ENCODE results near the gene GRIA3. TPM values are rescaled to one million over a fixed set of nuclear protein-coding genes. Genes with fewer than 3 reads are reported as not detected.

The GRIA3 gene
- total and polyA plus RNA-seq, 10 donors: 0.10 to 0.61 (median 0.24) TPM; not detected in 2

- H3K27ac ChIP-seq: no peak overlapping the region
- no peaks in the 10 kb centered on the region for H3K9me3 ChIP-seq
- no peaks in the 10 kb centered on the region for H3K4me1 ChIP-seq
- H3K4me3 ChIP-seq: no peak overlapping the region
- intact Hi-C loops (cut with DNase I; ENCODE audit: low total_unique reads): no loop called here
- DNase-seq: no peak
- no peaks in the 10 kb centered on the region for H3K36me3 ChIP-seq
- no peak for TF ChIP-seq POLR2AphosphoS5 (IDR thresholded peaks at IDR 0.05)
- no peak for TF ChIP-seq POLR2A (IDR thresholded peaks at IDR 0.05)
- TF ChIP-seq CTCF (IDR thresholded peaks at IDR 0.05 in 8 of 11, conservative IDR thresholded peaks at IDR 0.05 in 3 of 11): no peak
- H3K27me3 ChIP-seq (replicated peaks in 1 of 7): no peaks in the 10 kb centered on the region
Measured at GRCh38 chrX:123313486-123313885, 129.4 kb downstream of the GRIA3 start.

GRCh38 chrX:123320622-123321021 lies 136.5 kb downstream of the GRIA3 start:
- intact Hi-C loops (cut with DNase I; ENCODE audit: low total_unique reads): no loop called here
- no peaks in the 10 kb centered on the region for H3K27me3 ChIP-seq (replicated peaks in 1 of 7)
- no peak for DNase-seq
- TF ChIP-seq POLR2A (IDR thresholded peaks at IDR 0.05): no peak
- no peak for TF ChIP-seq POLR2AphosphoS5 (IDR thresholded peaks at IDR 0.05)
- no peak for TF ChIP-seq CTCF (IDR thresholded peaks at IDR 0.05 in 8 of 11, conservative IDR thresholded peaks at IDR 0.05 in 3 of 11)
- WGBS, 5 donors: 77 to 95% (median 80%) methylated on average over 4 of the region's 4 CpGs
- H3K4me1 ChIP-seq: no peaks in the 10 kb centered on the region
- no peak overlapping the region for H3K27ac ChIP-seq
- H3K9me3 ChIP-seq: no peaks in the 10 kb centered on the region
- no peak overlapping the region for H3K4me3 ChIP-seq
- no peaks in the 10 kb centered on the region for H3K36me3 ChIP-seq

- intact Hi-C loops (cut with DNase I; ENCODE audit: low total_unique reads): no loop called here
- Histone ChIP-seq H3K36me3 (no peaks in the 10 kb centered on the region), H3K4me3 (no peak overlapping the region), H3K9me3 (no peaks in the 10 kb centered on the region), H3K27ac (no peak overlapping the region), H3K4me1 (no peaks in the 10 kb centered on the region), H3K27me3 (replicated peaks in 1 of 7) (no peaks in the 10 kb centered on the region)
- no peak for TF ChIP-seq POLR2A (IDR thresholded peaks at IDR 0.05)
- TF ChIP-seq POLR2AphosphoS5 (IDR thresholded peaks at IDR 0.05): no peak
- TF ChIP-seq CTCF (IDR thresholded peaks at IDR 0.05 in 8 of 11, conservative IDR thresholded peaks at IDR 0.05 in 3 of 11): no peak
- no peak for DNase-seq
- 55 to 78% (median 59%) methylated on average over 2 to 3 of the region's 3 CpGs for WGBS, 5 donors
Measured at GRCh38 chrX:123322536-123322935, 138.5 kb downstream of the GRIA3 start.

GRCh38 chrX:123324625-123325024 lies 140.5 kb downstream of the GRIA3 start:
- TF ChIP-seq POLR2A (IDR thresholded peaks at IDR 0.05): no peak
- no peak for TF ChIP-seq CTCF (IDR thresholded peaks at IDR 0.05 in 8 of 11, conservative IDR thresholded peaks at IDR 0.05 in 3 of 11)
- no peak for TF ChIP-seq POLR2AphosphoS5 (IDR thresholded peaks at IDR 0.05)
- peaks cover 0 to 5% (median 0%) of the 10 kb centered on the region in 7 donors for H3K27me3 ChIP-seq (replicated peaks in 1 of 7)
- no peaks in the 10 kb centered on the region for H3K4me1 ChIP-seq
- no peaks in the 10 kb centered on the region for H3K36me3 ChIP-seq
- 53 to 79% (median 74%) methylated on average over 5 of the region's 5 CpGs for WGBS, 5 donors
- H3K9me3 ChIP-seq: no peaks in the 10 kb centered on the region
- intact Hi-C loops (cut with DNase I; ENCODE audit: low total_unique reads): no loop called here
- H3K4me3 ChIP-seq: no peak overlapping the region
- DNase-seq: no peak
- no peak overlapping the region for H3K27ac ChIP-seq
